Stimulated activated CD4-positive, alpha-beta T cell treated with anti-CD3 and anti-CD28 coated beads, Interleukin-15, amount 100 ng/mL, for 24 hours (primary cell): ENCODE results near the gene SMIM24.
"Not testable (repeated sequence)": the region's sequence is repeated elsewhere in the genome, so short reads cannot be mapped to it uniquely, and the experiment has no call there.

Source experiments
- DNase-seq: peaks from one replicate; pipeline ENCODE4 v3.0.0-alpha.2; 2020

SMIM24 gene

GRCh38 chr19:3453840-3454239 is 26.5 kb downstream of the SMIM24 start:
- DNase-seq: no peak

GRCh38 chr19:3452942-3453214 is 27.4 kb downstream of the SMIM24 start:
- not testable (repeated sequence) for DNase-seq

GRCh38 chr19:3452171-3452941 is 28.0 kb downstream of the SMIM24 start:
- DNase-seq: no peak

GRCh38 chr19:3451451-3451866 is 28.9 kb downstream of the SMIM24 start:
- DNase-seq: no peak

- no peak for DNase-seq
Observed at GRCh38 chr19:3450796-3451411, 29.4 kb downstream of the SMIM24 start.

- DNase-seq: no peak
Observed at GRCh38 chr19:3448616-3449334, 31.6 kb downstream of the SMIM24 start.

GRCh38 chr19:3446657-3447056 is 33.7 kb downstream of the SMIM24 start:
- DNase-seq: not testable (repeated sequence)

GRCh38 chr19:3444695-3445234 is 35.6 kb downstream of the SMIM24 start:
- no peak for DNase-seq

- no peak for DNase-seq
Observed at GRCh38 chr19:3443840-3444694, 36.3 kb downstream of the SMIM24 start.

GRCh38 chr19:3442487-3443071 is 37.7 kb downstream of the SMIM24 start:
- DNase-seq: no peak

GRCh38 chr19:3441986-3442329 is 38.4 kb downstream of the SMIM24 start:
- no peak for DNase-seq

GRCh38 chr19:3441089-3441985 is 39.0 kb downstream of the SMIM24 start:
- DNase-seq: no peak

- peak; percentile 70 for DNase-seq
Observed at GRCh38 chr19:3440082-3440481, 40.2 kb downstream of the SMIM24 start.

- peak; percentile 98 for DNase-seq
Observed at GRCh38 chr19:3434630-3435553, 45.4 kb downstream of the SMIM24 start.

GRCh38 chr19:3433805-3434540 is 46.4 kb downstream of the SMIM24 start:
- DNase-seq: no peak

GRCh38 chr19:3433313-3433712 is 47.0 kb downstream of the SMIM24 start:
- no peak for DNase-seq

GRCh38 chr19:3431760-3432397 is 48.4 kb downstream of the SMIM24 start:
- DNase-seq: no peak

- DNase-seq: not testable (repeated sequence)
Observed at GRCh38 chr19:3430366-3430680, 50.0 kb downstream of the SMIM24 start.

GRCh38 chr19:3426433-3426832 is 53.9 kb downstream of the SMIM24 start:
- DNase-seq: no peak
